ENCODE results near the gene LRIF1.
"Not testable (repeated sequence)": the region's sequence is repeated elsewhere in the genome, so short reads cannot be mapped to it uniquely, and the experiment has no call there.

LRIF1 gene

GRCh38 chr1:110963691-110964454 lies at the start of gene LRIF1:
Gene LRIF1 (minus strand): TSS chr1:110963922. CDS start chr1:110963688, 234 bp downstream.
- peak; percentile 88 for DNase-seq

DNA sequence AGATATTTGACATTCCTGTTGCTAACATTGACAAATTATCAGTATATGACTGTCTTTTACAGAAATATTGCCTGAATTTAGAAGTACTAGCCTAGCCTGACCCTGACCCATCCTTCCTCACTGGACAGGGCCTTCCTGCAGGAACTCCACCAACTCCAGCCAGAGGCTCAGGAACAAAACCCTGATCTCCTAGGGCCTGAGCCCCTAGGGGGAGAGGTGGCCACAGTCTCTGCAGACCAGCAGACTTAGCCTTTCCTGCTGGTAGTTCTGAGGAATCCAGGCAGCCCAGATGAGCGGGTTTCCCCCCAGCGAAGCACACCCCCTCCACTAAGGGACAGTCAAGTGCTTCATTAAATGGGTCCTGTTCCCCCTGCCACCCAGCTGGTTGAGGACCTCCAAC lies 44.3 kb upstream of the LRIF1 start:
- no peak for DNase-seq

DNA sequence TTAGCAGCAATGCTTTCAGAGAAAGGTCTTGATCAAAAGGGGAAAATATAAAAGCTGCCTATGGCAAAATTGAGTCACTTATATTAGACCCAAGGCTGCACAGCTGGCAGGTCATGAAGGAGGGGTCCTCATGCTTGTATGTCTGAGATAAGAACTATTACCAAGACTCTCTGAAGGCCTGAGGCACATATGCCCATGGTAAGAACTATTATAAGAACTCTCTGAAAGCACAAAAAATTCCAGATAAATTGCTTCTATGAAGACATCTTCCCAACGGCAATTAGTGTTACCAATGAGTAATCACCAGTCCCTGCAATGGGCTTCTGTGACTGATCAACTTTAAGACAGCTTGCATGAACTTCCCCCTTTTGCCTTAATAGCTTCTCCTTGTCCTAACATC lies 42.8 kb upstream of the LRIF1 start:
- DNase-seq = no peak

DNA sequence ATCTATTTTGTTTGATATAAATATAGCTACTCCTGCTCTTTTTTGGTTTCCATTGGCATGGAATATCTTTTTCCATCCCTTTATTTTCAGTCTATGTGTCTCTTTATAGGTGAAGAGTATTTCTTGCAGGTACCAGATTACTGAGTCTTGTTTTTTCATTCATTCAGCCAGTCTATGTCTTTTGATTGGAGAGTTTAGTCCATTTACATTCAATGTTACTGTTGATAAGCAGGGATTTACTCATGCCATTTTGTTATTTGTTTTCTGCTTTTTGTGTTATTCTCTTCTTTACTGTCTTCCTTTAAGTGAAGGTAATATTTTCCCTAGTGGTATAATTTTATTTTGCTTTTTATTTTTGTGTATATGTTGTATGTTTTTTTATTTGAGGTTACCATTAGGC lies 35.9 kb upstream of the LRIF1 start:
- DNase-seq = not testable (repeated sequence)

- peak; percentile 2 for DNase-seq
Measured at GRCh38 chr1:110992329-110992728, 28.6 kb upstream of the LRIF1 start.

DNA sequence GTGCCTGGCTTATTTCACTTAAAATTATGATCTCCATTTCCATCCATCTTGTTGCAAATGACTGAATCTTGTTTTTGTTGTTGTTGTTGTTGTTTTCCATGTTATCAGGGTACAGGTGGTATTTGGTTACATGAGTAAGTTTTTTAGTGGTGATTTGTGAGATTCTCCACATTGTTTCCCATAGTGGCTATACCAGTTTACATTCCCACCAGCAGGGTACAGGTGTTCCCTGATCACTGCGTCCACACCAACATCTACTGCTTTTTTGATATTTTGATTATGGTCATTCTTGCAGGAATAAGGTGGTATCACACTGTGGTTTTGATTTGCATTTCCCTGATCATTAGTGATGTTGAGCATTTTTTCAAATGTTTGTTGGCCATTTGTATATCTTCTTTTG lies 27.6 kb upstream of the LRIF1 start:
- DNase-seq = not testable (repeated sequence)

GRCh38 chr1:110990541-110990940 lies 26.8 kb upstream of the LRIF1 start:
- DNase-seq = no peak

- no peak for DNase-seq
Measured at GRCh38 chr1:110986407-110986891, 22.7 kb upstream of the LRIF1 start.

DNA sequence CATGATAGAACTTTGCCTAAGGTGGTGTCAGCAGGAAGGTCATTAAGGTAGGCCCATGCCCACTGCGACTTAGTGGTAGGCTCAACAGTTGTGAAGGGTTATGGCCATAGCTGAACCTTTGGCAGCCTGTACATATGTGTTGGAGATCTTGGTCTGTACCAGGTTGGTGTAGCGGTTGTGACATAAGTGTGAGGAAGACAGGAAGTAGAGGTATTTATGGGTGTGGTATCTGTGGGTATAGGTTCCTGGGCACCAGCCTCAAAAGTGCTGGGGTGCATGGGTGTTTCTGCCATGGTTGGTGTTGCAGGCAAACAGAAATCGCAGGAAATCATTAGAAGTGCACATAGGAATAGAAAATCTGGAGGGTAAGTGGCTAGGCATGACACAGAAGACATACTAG lies 18.6 kb upstream of the LRIF1 start:
- no peak for DNase-seq

DNA sequence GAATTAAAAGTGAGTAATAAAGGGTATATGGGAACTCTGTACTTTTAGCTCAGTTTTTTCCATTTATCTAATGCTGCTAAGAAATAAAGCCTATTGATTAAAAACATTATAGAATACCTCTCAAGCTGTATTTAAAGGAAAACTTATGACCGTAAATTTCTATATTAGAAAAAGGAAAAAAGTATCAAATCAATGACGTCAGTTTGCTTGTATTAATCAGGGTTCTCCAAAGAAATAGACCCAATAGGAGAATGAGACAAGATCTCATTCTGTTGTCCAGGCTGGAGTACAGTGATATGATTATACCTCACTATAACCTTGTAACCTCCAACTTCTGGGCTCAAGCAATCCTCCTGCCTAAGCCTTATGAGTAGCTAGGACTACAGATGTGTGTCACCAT lies 15.4 kb upstream of the LRIF1 start:
- DNase-seq = no peak

- no peak for DNase-seq
Measured at GRCh38 chr1:110976089-110976488, 12.4 kb upstream of the LRIF1 start.

GRCh38 chr1:110975265-110975664 lies 11.5 kb upstream of the LRIF1 start:
- no peak for DNase-seq

DNA sequence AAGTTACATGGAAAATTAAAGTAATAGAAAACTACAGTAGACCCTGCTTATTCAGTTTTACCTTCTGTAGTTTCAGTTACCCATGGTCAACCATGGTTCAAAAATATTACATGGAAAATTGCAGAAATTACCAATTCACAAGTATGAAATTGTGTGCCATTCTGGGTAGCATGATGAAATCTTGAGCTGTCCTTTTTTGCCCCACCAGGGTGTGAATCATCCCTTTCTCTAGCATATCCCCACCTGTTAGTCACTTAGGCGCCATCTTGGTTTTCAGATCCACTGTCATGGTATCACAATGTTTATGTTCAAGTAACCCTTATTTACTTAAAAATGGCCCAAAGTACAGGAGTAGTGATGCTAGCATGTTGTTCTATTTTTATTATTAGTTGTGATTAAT lies 3.5 kb upstream of the LRIF1 start:
- DNase-seq = no peak

DNA sequence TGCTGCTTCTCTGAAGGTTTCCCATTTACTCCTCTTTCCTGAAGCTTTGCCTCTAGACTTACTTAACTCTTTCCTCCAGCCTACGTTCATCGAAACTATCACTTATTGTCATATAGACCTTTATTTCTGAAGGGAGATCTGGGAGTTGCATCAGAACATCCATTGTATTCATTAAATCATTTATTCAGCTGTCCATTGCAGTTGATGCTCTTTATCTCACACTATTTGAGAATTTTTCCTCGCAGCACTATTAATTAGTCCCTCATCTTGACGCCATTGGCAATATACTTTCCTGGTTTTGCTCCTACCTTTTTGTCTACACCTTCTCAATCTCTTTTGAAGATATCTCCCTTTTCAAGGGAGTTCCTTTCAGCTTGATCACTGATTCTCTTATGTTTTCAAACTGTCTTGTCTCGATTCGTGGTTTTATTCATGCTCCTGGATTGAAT lies 757 bp upstream of the LRIF1 start:
- DNase-seq = no peak

DNA sequence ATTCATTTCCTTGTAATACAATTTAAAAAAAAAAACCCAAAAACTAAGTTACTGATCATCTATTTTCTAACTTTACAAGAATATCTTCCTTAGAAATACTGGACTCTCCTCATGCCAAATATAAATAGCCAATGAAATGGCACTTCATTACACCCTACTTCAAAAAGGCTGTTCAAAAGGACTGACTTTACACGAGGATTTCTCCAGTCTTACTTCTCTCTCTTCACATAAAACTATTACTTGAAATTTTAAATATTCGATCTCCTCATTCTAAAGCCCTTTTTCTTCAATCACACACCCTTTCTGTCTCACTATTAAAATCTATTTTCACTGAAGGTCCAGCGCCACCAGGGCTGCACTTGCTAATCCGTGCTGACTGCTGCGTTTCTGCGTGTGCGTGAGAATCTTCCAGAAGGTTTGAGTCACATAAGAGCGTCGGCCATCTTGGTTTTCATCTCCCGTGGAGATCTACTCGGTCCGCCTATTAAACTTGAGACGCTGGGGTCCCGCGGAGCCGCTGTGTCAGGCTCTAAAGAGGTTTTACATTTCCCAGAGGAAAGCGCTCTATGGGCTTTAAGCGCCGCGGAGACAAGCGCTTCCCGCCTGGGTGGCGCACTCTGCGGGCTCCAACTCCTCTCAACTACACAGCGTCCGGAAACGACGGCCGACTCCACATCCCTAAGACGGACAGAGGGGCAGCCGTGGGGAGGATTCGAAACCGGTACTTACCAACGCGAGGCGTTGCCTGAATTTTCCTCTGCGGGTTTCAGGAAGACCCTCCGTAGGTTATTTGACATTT lies 631 bp downstream of the LRIF1 start:
- peak; percentile 20 for DNase-seq

GRCh38 chr1:110961902-110962301 lies 1.8 kb downstream of the LRIF1 start:
- DNase-seq = no peak

GRCh38 chr1:110960777-110961420 lies 2.8 kb downstream of the LRIF1 start:
- DNase-seq = no peak

DNA sequence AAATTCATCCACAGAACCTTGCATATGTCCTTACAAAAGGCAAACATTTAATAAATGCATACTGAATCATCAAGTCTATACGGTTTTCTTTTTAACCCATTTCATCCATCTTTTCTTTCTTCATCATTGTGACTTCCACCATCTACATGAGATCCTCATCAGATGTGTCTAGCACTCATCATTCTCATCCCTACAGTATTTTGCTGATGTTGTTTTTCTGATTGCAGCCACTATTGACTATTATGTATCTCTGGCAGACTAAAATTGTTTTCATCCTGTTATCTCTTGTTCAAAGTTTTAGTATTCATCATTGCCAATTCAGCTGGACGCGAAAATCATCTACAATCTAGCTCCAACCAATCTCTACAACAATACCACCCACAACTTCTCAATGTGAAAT lies 5.9 kb downstream of the LRIF1 start:
- no peak for DNase-seq

- no peak for DNase-seq
Measured at GRCh38 chr1:110956586-110956985, 7.1 kb downstream of the LRIF1 start.

- no peak for DNase-seq
Measured at GRCh38 chr1:110953031-110953430, 10.7 kb downstream of the LRIF1 start.

GRCh38 chr1:110952031-110952430 lies 11.7 kb downstream of the LRIF1 start:
- no peak for DNase-seq

- DNase-seq = no peak
Measured at GRCh38 chr1:110951161-110951560, 12.6 kb downstream of the LRIF1 start.

DNA sequence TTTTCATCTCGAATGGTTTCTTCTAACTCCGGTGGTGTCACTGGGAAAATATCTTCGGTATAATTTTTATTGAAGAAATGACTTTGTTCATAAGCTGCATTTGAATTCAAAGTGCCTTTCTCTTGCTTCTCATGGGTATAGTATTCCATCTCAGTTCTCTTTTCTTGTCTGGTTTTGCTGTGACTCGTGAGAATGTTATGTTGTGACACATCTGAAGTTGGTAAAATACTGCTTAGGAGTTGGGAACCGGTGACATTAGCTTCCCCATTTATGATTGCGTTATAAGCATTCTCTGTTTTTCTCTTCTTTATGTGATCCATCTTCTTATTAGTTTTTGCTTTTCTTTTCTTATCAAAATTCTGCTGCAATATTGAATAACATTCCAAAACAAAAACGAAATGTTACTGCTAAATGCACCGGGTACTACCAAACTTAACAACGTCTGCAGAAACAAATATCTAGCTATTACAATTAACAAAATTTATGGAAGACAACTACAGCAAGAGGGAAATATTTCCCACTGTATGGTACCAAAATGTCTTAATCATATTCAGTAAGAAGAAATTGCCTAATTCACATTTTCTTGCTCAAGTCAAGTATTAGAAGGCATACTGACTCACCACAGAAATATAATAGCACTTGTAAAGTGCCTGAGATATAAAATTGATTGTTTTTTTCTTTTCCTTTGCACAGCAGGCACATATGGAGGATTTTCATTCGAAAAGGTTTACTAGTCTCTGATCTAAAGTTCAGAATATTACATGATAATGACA lies 15.5 kb downstream of the LRIF1 start:
- DNase-seq = no peak
